ENCODE measurements around the gene ISLR2.
"Not testable (repeated sequence)": the region's sequence is repeated elsewhere in the genome, so short reads cannot be mapped to it uniquely, and the experiment has no call there.

DNA sequence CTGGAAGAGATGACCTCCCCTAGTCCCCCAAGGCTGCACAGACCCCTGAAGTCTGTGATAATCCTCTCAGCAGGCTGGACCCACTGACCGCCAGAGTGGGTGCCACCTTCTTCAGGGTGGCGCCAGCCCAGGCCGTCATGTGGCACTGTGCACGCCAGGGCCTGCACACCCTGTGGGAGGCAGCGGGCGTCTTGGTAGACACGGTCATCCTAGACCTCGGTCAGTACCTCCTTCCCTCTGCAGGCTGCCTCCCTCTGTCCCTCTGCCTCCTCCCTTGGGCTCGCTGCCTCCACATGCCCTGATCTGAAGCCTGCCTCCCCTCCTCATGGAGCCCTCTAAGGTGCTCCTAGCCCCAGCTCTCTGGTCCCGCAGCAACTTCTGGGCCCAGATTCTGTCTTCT lies 34.8 kb upstream of the ISLR2 start:
- not testable (repeated sequence) for TF ChIP-seq SP1, RAD21, YY1, RXRA (IDR thresholded peaks at IDR 0.05)
- TF ChIP-seq, protein P1, sequence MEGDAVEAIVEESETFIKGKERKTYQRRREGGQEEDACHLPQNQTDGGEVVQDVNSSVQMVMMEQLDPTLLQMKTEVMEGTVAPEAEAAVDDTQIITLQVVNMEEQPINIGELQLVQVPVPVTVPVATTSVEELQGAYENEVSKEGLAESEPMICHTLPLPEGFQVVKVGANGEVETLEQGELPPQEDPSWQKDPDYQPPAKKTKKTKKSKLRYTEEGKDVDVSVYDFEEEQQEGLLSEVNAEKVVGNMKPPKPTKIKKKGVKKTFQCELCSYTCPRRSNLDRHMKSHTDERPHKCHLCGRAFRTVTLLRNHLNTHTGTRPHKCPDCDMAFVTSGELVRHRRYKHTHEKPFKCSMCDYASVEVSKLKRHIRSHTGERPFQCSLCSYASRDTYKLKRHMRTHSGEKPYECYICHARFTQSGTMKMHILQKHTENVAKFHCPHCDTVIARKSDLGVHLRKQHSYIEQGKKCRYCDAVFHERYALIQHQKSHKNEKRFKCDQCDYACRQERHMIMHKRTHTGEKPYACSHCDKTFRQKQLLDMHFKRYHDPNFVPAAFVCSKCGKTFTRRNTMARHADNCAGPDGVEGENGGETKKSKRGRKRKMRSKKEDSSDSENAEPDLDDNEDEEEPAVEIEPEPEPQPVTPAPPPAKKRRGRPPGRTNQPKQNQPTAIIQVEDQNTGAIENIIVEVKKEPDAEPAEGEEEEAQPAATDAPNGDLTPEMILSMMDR (IDR thresholded peaks at IDR 0.05; ENCODE audit: low read depth, low read length, missing input control), result not testable (repeated sequence)
- TF ChIP-seq, protein P2, sequence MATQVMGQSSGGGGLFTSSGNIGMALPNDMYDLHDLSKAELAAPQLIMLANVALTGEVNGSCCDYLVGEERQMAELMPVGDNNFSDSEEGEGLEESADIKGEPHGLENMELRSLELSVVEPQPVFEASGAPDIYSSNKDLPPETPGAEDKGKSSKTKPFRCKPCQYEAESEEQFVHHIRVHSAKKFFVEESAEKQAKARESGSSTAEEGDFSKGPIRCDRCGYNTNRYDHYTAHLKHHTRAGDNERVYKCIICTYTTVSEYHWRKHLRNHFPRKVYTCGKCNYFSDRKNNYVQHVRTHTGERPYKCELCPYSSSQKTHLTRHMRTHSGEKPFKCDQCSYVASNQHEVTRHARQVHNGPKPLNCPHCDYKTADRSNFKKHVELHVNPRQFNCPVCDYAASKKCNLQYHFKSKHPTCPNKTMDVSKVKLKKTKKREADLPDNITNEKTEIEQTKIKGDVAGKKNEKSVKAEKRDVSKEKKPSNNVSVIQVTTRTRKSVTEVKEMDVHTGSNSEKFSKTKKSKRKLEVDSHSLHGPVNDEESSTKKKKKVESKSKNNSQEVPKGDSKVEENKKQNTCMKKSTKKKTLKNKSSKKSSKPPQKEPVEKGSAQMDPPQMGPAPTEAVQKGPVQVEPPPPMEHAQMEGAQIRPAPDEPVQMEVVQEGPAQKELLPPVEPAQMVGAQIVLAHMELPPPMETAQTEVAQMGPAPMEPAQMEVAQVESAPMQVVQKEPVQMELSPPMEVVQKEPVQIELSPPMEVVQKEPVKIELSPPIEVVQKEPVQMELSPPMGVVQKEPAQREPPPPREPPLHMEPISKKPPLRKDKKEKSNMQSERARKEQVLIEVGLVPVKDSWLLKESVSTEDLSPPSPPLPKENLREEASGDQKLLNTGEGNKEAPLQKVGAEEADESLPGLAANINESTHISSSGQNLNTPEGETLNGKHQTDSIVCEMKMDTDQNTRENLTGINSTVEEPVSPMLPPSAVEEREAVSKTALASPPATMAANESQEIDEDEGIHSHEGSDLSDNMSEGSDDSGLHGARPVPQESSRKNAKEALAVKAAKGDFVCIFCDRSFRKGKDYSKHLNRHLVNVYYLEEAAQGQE (IDR thresholded peaks at IDR 0.05), result not testable (repeated sequence)
